HepG2 (cell line): ENCODE data around the gene ANKS4B. TPM values are rescaled to one million over a fixed set of nuclear protein-coding genes. Genes with fewer than 3 reads are reported as not detected.
A peak's percentile ranks its signal among the peaks of the same experiment; 100 is the strongest.

Experiments
- AKAP8 ChIP-seq: sonication (generic); formaldehyde crosslinking; IDR thresholded peaks from 2 replicates; pipeline ENCODE4 v1.5.1; 2020; ENCODE audit warnings: mild to moderate bottlenecking, missing genetic modification reagents
- ATF4 ChIP-seq, 2 experiments: fragments of 450-650 bp in 1 of 2; sonication (generic) in 1 of 2; formaldehyde crosslinking; IDR thresholded peaks; 2 replicates each; pipeline versions ENCODE4 v1.5.0 to v1.8.0; 2020 to 2022; ENCODE audit warnings: mild to moderate bottlenecking in 1 of 2, missing genetic modification reagents in 1 of 2
- CCDC6 ChIP-seq: sonication (generic); formaldehyde crosslinking; IDR thresholded peaks from 2 replicates; pipeline ENCODE4 v1.8.1; 2022; ENCODE audit warnings: mild to moderate bottlenecking, missing genetic modification reagents, moderate library complexity
- GATA4 ChIP-seq: sonication (generic); IDR thresholded peaks from 2 replicates; pipeline ENCODE4 v1.6.1; 2016; ENCODE audit warnings: antibody characterized with exemption, low read depth, borderline replicate concordance
- RCOR2 ChIP-seq: IDR thresholded peaks from 2 replicates; pipeline ENCODE4 v1.6.1; 2016; ENCODE audit warnings: missing biosample characterization, missing genetic modification reagents
- WIZ ChIP-seq: sonication (generic); formaldehyde crosslinking; IDR thresholded peaks from 2 replicates; pipeline ENCODE4 v1.5.1; 2020; ENCODE audit warnings: mild to moderate bottlenecking, missing genetic modification reagents
- ZFP36 ChIP-seq: fragments of 150-350 bp; IDR thresholded peaks from 2 replicates; pipeline ENCODE4 v1.6.1; 2018; ENCODE audit warnings: borderline replicate concordance, low read length, low read depth; ENCODE audit not compliant: partially characterized antibody
- ZFP36L2 ChIP-seq: sonication (generic); formaldehyde crosslinking; IDR thresholded peaks from 2 replicates; pipeline ENCODE4 v1.4.0; 2020; ENCODE audit warnings: missing genetic modification reagents
- ZNF136 ChIP-seq: sonication (generic); formaldehyde crosslinking; IDR thresholded peaks from 2 replicates; pipeline ENCODE4 v1.8.1; 2022; ENCODE audit warnings: low read depth, mild to moderate bottlenecking, moderate library complexity, missing genetic modification reagents
- ZNF232 ChIP-seq: sonication (generic); formaldehyde crosslinking; IDR thresholded peaks from 2 replicates; pipeline ENCODE4 v1.4.0; 2020; ENCODE audit warnings: missing genetic modification reagents, borderline replicate concordance
- ZNF3 ChIP-seq: IDR thresholded peaks from 2 replicates; pipeline ENCODE4 v1.7.0; 2017; ENCODE audit warnings: inconsistent platforms
- ZNF350 ChIP-seq: sonication (generic); formaldehyde crosslinking; IDR thresholded peaks from 2 replicates; pipeline ENCODE4 v1.4.0; 2020; ENCODE audit warnings: mild to moderate bottlenecking, low read depth, missing genetic modification reagents, borderline replicate concordance
- ZNF382 ChIP-seq: sonication (generic); formaldehyde crosslinking; IDR thresholded peaks from 2 replicates; pipeline ENCODE4 v1.5.0; 2020; ENCODE audit warnings: missing genetic modification reagents, mild to moderate bottlenecking, borderline replicate concordance
- ZNF496 ChIP-seq: sonication (generic); formaldehyde crosslinking; IDR thresholded peaks from 2 replicates; pipeline ENCODE4 v1.8.1; 2023; ENCODE audit warnings: mild to moderate bottlenecking, moderate library complexity, missing genetic modification reagents; ENCODE audit not compliant: insufficient replicate concordance
- ZNF670 ChIP-seq: sonication (generic); formaldehyde crosslinking; IDR thresholded peaks from 2 replicates; pipeline ENCODE4 v1.8.0; 2022; ENCODE audit warnings: mild to moderate bottlenecking, missing genetic modification reagents, borderline replicate concordance
- polyA plus RNA-seq, 8 experiments: library from polyadenylated mRNA; depleted of rRNA in 3 of 8; stranded (reverse) in 7 of 8; unstranded in 1 of 8; fragments of >200 nt; fragmentation: Illumina TruSeq in 4 of 8; extraction: Trizol in 4 of 8; gene quantifications; 2 replicates each; pipeline versions ENCODE4 v1.2.1 to v1.2.3, GENCODE V29; 2011 to 2016; ENCODE audit warnings: low read depth in 4 of 8, missing spikeins in 1 of 8, mixed read lengths in 1 of 8; ENCODE audit not compliant: insufficient read depth in 1 of 8
- total RNA-seq, 5 experiments: library from RNA; depleted of rRNA; stranded (reverse); fragments of >200 nt; fragmentation: Illumina TruSeq; extraction: Trizol; gene quantifications; 2 replicates each; pipeline ENCODE4 v1.2.3, GENCODE V29; 2016; ENCODE audit warnings: low read depth in 1 of 5
- TF ChIP-seq, protein P1 (sequence below): IDR thresholded peaks from 2 replicates; pipeline ENCODE4 v1.4.0; 2020; ENCODE audit warnings: mild to moderate bottlenecking, missing genetic modification reagents
- TF ChIP-seq, protein P2 (sequence below): IDR thresholded peaks from 2 replicates; pipeline ENCODE4 v1.6.1; 2016; ENCODE audit warnings: missing genetic modification reagents, missing compliant biosample characterization
- TF ChIP-seq, protein P3 (sequence below): sonication (generic); formaldehyde crosslinking; IDR thresholded peaks from 2 replicates; pipeline ENCODE4 v1.4.0; 2020; ENCODE audit warnings: missing genetic modification reagents; ENCODE audit errors: not compliant biosample characterization
- TF ChIP-seq, protein P4 (sequence below): sonication (generic); formaldehyde crosslinking; IDR thresholded peaks from 2 replicates; pipeline ENCODE4 v1.4.0; 2020; ENCODE audit warnings: mild to moderate bottlenecking, missing genetic modification reagents
- TF ChIP-seq, protein P5 (sequence below): sonication (generic); formaldehyde crosslinking; IDR thresholded peaks from 2 replicates; pipeline ENCODE4 v1.4.0; 2020; ENCODE audit warnings: mild to moderate bottlenecking, missing genetic modification reagents

ANKS4B gene
- total and polyA plus RNA-seq, 2 of the 13 experiments (the other 11 are each of a cell fraction or from before 2014, with no cell fraction given): 6.5 to 30.0 TPM

- no peak; a peak in 1 of 4 replicates for TF ChIP-seq ATF4 (CRISPR knock-in tag; IDR thresholded peaks at IDR 0.05)
- TF ChIP-seq ZNF232: peak; percentile 91
- peak; percentile 73 for TF ChIP-seq GATA4
- TF ChIP-seq, protein P1, sequence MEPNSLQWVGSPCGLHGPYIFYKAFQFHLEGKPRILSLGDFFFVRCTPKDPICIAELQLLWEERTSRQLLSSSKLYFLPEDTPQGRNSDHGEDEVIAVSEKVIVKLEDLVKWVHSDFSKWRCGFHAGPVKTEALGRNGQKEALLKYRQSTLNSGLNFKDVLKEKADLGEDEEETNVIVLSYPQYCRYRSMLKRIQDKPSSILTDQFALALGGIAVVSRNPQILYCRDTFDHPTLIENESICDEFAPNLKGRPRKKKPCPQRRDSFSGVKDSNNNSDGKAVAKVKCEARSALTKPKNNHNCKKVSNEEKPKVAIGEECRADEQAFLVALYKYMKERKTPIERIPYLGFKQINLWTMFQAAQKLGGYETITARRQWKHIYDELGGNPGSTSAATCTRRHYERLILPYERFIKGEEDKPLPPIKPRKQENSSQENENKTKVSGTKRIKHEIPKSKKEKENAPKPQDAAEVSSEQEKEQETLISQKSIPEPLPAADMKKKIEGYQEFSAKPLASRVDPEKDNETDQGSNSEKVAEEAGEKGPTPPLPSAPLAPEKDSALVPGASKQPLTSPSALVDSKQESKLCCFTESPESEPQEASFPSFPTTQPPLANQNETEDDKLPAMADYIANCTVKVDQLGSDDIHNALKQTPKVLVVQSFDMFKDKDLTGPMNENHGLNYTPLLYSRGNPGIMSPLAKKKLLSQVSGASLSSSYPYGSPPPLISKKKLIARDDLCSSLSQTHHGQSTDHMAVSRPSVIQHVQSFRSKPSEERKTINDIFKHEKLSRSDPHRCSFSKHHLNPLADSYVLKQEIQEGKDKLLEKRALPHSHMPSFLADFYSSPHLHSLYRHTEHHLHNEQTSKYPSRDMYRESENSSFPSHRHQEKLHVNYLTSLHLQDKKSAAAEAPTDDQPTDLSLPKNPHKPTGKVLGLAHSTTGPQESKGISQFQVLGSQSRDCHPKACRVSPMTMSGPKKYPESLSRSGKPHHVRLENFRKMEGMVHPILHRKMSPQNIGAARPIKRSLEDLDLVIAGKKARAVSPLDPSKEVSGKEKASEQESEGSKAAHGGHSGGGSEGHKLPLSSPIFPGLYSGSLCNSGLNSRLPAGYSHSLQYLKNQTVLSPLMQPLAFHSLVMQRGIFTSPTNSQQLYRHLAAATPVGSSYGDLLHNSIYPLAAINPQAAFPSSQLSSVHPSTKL (CRISPR knock-in tag): peak; percentile 83
- TF ChIP-seq ZNF670 (CRISPR knock-in tag): peak; percentile 87; the same call in 1 of the 2 replicates
- no peak; the same call in 1 of the 2 replicates for TF ChIP-seq ZNF350
- no peak for TF ChIP-seq ZFP36
- TF ChIP-seq ZNF136 (CRISPR knock-in tag): no peak; the same call in 1 of the 2 replicates
- no peak for TF ChIP-seq ZNF382
- TF ChIP-seq, protein P2, sequence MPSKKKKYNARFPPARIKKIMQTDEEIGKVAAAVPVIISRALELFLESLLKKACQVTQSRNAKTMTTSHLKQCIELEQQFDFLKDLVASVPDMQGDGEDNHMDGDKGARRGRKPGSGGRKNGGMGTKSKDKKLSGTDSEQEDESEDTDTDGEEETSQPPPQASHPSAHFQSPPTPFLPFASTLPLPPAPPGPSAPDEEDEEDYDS (CRISPR knock-in tag): peak; percentile 57; the same call in 1 of the 2 replicates
- TF ChIP-seq, protein P3, sequence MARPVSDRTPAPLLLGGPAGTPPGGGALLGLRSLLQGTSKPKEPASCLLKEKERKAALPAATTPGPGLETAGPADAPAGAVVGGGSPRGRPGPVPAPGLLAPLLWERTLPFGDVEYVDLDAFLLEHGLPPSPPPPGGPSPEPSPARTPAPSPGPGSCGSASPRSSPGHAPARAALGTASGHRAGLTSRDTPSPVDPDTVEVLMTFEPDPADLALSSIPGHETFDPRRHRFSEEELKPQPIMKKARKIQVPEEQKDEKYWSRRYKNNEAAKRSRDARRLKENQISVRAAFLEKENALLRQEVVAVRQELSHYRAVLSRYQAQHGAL (CRISPR knock-in tag): peak; percentile 82
- peak; percentile 36; the same call in 1 of the 2 replicates for TF ChIP-seq RCOR2
- TF ChIP-seq, protein P4, sequence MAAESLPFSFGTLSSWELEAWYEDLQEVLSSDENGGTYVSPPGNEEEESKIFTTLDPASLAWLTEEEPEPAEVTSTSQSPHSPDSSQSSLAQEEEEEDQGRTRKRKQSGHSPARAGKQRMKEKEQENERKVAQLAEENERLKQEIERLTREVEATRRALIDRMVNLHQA (CRISPR knock-in tag): no peak
- TF ChIP-seq WIZ (CRISPR knock-in tag): no peak
- no peak for TF ChIP-seq ZNF3 (CRISPR knock-in tag)
- TF ChIP-seq AKAP8 (CRISPR knock-in tag): peak; percentile 95
- TF ChIP-seq ZFP36L2 (CRISPR knock-in tag): no peak
- TF ChIP-seq CCDC6 (CRISPR knock-in tag): no peak
- TF ChIP-seq, protein P5, sequence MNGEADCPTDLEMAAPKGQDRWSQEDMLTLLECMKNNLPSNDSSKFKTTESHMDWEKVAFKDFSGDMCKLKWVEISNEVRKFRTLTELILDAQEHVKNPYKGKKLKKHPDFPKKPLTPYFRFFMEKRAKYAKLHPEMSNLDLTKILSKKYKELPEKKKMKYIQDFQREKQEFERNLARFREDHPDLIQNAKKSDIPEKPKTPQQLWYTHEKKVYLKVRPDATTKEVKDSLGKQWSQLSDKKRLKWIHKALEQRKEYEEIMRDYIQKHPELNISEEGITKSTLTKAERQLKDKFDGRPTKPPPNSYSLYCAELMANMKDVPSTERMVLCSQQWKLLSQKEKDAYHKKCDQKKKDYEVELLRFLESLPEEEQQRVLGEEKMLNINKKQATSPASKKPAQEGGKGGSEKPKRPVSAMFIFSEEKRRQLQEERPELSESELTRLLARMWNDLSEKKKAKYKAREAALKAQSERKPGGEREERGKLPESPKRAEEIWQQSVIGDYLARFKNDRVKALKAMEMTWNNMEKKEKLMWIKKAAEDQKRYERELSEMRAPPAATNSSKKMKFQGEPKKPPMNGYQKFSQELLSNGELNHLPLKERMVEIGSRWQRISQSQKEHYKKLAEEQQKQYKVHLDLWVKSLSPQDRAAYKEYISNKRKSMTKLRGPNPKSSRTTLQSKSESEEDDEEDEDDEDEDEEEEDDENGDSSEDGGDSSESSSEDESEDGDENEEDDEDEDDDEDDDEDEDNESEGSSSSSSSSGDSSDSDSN: peak; percentile 94
- no peak for TF ChIP-seq ZNF496 (CRISPR knock-in tag)
Observed at GRCh38 chr16:21301168-21301894, 67.8 kb downstream of the ANKS4B start (continued).
